Measurements from ENCODE around the gene PALM2AKAP2.

PALM2AKAP2 gene

GRCh38 chr9:109775516-109775915 lies 4.5 kb upstream of the PALM2AKAP2 start:
- no peak for DNase-seq

GRCh38 chr9:109776391-109776790 lies 3.6 kb upstream of the PALM2AKAP2 start:
- no peak for DNase-seq

- no peak for DNase-seq
These were observed 545 bp downstream of the PALM2AKAP2 start for GRCh38 chr9:109780453-109781033.

- no peak for DNase-seq
These were observed 1.1 kb downstream of the PALM2AKAP2 start for GRCh38 chr9:109781086-109781485.

GRCh38 chr9:109781541-109782197 lies 1.7 kb downstream of the PALM2AKAP2 start:
- no peak for DNase-seq

GRCh38 chr9:109787735-109788134 lies 7.7 kb downstream of the PALM2AKAP2 start:
- no peak for DNase-seq

GRCh38 chr9:109789556-109789955 lies 9.6 kb downstream of the PALM2AKAP2 start:
- no peak for DNase-seq

GRCh38 chr9:109789971-109790370 lies 10.0 kb downstream of the PALM2AKAP2 start:
- DNase-seq, result no peak

- no peak for DNase-seq
These were observed 11.1 kb downstream of the PALM2AKAP2 start for GRCh38 chr9:109791003-109791677.

GRCh38 chr9:109791747-109792146 lies 11.7 kb downstream of the PALM2AKAP2 start:
- no peak for DNase-seq

- DNase-seq, result no peak
These were observed 13.1 kb downstream of the PALM2AKAP2 start for GRCh38 chr9:109792951-109793546.

- no peak for DNase-seq
These were observed 13.9 kb downstream of the PALM2AKAP2 start for GRCh38 chr9:109793921-109794320.

- no peak for DNase-seq
These were observed 14.5 kb downstream of the PALM2AKAP2 start for GRCh38 chr9:109794361-109795012.

GRCh38 chr9:109795613-109796012 lies 15.6 kb downstream of the PALM2AKAP2 start:
- DNase-seq, result no peak

- DNase-seq, result no peak
These were observed 16.1 kb downstream of the PALM2AKAP2 start for GRCh38 chr9:109796078-109796477.

- no peak for DNase-seq
These were observed 17.0 kb downstream of the PALM2AKAP2 start for GRCh38 chr9:109797006-109797405.

GRCh38 chr9:109797509-109797908 lies 17.5 kb downstream of the PALM2AKAP2 start:
- no peak for DNase-seq

GRCh38 chr9:109799141-109799540 lies 19.1 kb downstream of the PALM2AKAP2 start:
- DNase-seq, result no peak

GRCh38 chr9:109799792-109800191 lies 19.8 kb downstream of the PALM2AKAP2 start:
- DNase-seq, result no peak

- no peak for DNase-seq
These were observed 21.5 kb downstream of the PALM2AKAP2 start for GRCh38 chr9:109801484-109801883.

GRCh38 chr9:109802491-109802890 lies 22.5 kb downstream of the PALM2AKAP2 start:
- no peak for DNase-seq

- no peak for DNase-seq
These were observed 25.1 kb downstream of the PALM2AKAP2 start for GRCh38 chr9:109805050-109805449.

- no peak for DNase-seq
These were observed 26.6 kb downstream of the PALM2AKAP2 start for GRCh38 chr9:109806506-109807115.

Measured in stimulated activated naive CD4-positive, alpha-beta T cell (primary cell).